K562 (cell line): ENCODE data around the gene TRIM31. TPM values are rescaled to one million over a fixed set of nuclear protein-coding genes. Genes with fewer than 3 reads are reported as not detected.

Experiments used
- CREB1 ChIP-seq, 2 experiments: sonication (generic) in 1 of 2; formaldehyde crosslinking in 1 of 2; IDR thresholded peaks; 2 replicates each; pipeline versions ENCODE4 v1.6.1 to v1.8.0; 2012 to 2022; ENCODE audit warnings: inconsistent platforms in 1 of 2, mild to moderate bottlenecking in 1 of 2, missing genetic modification reagents in 1 of 2, moderate library complexity in 1 of 2
- CTCFL ChIP-seq: IDR thresholded peaks from 2 replicates; pipeline ENCODE4 v1.6.1; 2011; ENCODE audit warnings: borderline replicate concordance, low read depth, mild to moderate bottlenecking, moderate library complexity, low read length; ENCODE audit not compliant: insufficient read depth, poor library complexity, severe bottlenecking
- E2F1 ChIP-seq: sonication (generic); formaldehyde crosslinking; IDR thresholded peaks from 2 replicates; pipeline ENCODE4 v1.8.1; 2023; ENCODE audit warnings: mild to moderate bottlenecking, missing genetic modification reagents, moderate library complexity
- E2F8 ChIP-seq: fragments of 450-650 bp; IDR thresholded peaks from 2 replicates; pipeline ENCODE4 v1.7.1; 2018; ENCODE audit warnings: mild to moderate bottlenecking, low read depth; ENCODE audit not compliant: partially characterized antibody
- ELF1 ChIP-seq: fragments of 200-800 bp; sonication (Bioruptor generic); IDR thresholded peaks from 2 replicates; pipeline ENCODE4 v1.6.1; 2016; ENCODE audit warnings: missing genetic modification characterization, missing compliant biosample characterization
- ELF2 ChIP-seq: fragments of 250-450 bp; sonication (Bioruptor Pico); IDR thresholded peaks from 2 replicates; pipeline ENCODE4 v1.5.0; 2021; ENCODE audit warnings: mild to moderate bottlenecking
- FOS ChIP-seq: IDR thresholded peaks from 3 replicates; pipeline ENCODE4 v1.6.1; 2011; ENCODE audit not compliant: insufficient read length; ENCODE audit errors: extremely low read depth
- HDAC1 ChIP-seq, 2 experiments: fragments of 450-650 bp; IDR thresholded peaks; 2 replicates each; pipeline ENCODE4 v1.6.1; 2016 to 2017; ENCODE audit warnings: inconsistent platforms in 1 of 2, mild to moderate bottlenecking in 1 of 2, moderate library complexity in 1 of 2
- HOXB6 ChIP-seq: fragments of 250-450 bp; sonication (Bioruptor Pico); IDR thresholded peaks from 2 replicates; pipeline ENCODE4 v1.5.1; 2022; ENCODE audit warnings: mild to moderate bottlenecking, borderline replicate concordance
- L3MBTL2 ChIP-seq: fragments of 450-650 bp; IDR thresholded peaks from 2 replicates; pipeline ENCODE4 v1.6.1; 2016; ENCODE audit warnings: mild to moderate bottlenecking, moderate library complexity
- MAX ChIP-seq: sonication (generic); formaldehyde crosslinking; IDR thresholded peaks from 2 replicates; pipeline ENCODE4 v1.9.0; 2022; ENCODE audit warnings: mild to moderate bottlenecking, missing genetic modification reagents
- MXI1 ChIP-seq: IDR thresholded peaks from 2 replicates; pipeline ENCODE4 v1.6.1; 2011; ENCODE audit warnings: low read depth, mild to moderate bottlenecking, improper control_type of control experiment, low read length
- NR4A1 ChIP-seq, 2 experiments: fragments of 250-450 bp in 1 of 2; fragments of 450-650 bp in 1 of 2; sonication (Bioruptor Pico) in 1 of 2; IDR thresholded peaks; 2 replicates each; pipeline versions ENCODE4 v1.4.0 to v1.6.1; 2016 to 2020; ENCODE audit warnings: mild to moderate bottlenecking in 2 of 2, missing compliant biosample characterization in 1 of 2, missing genetic modification characterization in 1 of 2, moderate library complexity in 1 of 2
- POLR2AphosphoS2 ChIP-seq: IDR thresholded peaks from 2 replicates; pipeline ENCODE4 v1.6.1; 2012; ENCODE audit warnings: low read length, improper control_type of control experiment
- POU5F1 ChIP-seq: fragments of 150-350 bp; IDR thresholded peaks from 2 replicates; pipeline ENCODE4 v1.6.1; 2014; ENCODE audit warnings: borderline replicate concordance, low read length, low read depth, mild to moderate bottlenecking; ENCODE audit not compliant: partially characterized antibody
- SAFB ChIP-seq: fragments of 200-400 bp; formaldehyde crosslinking; IDR thresholded peaks from 2 replicates; pipeline ENCODE4 v1.6.1; 2017; ENCODE audit warnings: low read depth, low read length, borderline replicate concordance
- TBP ChIP-seq: optimal IDR thresholded peaks from 2 replicates; pipeline ENCODE3; 2011; ENCODE audit warnings: low read depth, low read length, improper control_type of control experiment
- ZFP36 ChIP-seq: fragments of 150-350 bp; IDR thresholded peaks from 2 replicates; pipeline ENCODE4 v1.6.1; 2018; ENCODE audit warnings: low read length, low read depth; ENCODE audit not compliant: partially characterized antibody
- ZNF431 ChIP-seq: sonication (generic); formaldehyde crosslinking; IDR thresholded peaks from 2 replicates; pipeline ENCODE4 v1.8.0; 2022; ENCODE audit warnings: mild to moderate bottlenecking, missing genetic modification reagents
- ZNF644 ChIP-seq: fragments of 200-800 bp; sonication (Bioruptor generic); IDR thresholded peaks from 2 replicates; pipeline ENCODE4 v1.6.1; 2016; ENCODE audit warnings: low read depth, missing genetic modification characterization, missing compliant biosample characterization
- polyA plus RNA-seq, 8 experiments: library from polyadenylated mRNA; depleted of rRNA in 4 of 8; stranded (reverse) in 5 of 8; unstranded in 3 of 8; fragments of >200 nt; fragmentation: Nextera tagmentation in 2 of 8; fragmentation: Illumina TruSeq in 1 of 8; extraction: Ambion mirVana in 2 of 8; extraction: Trizol in 1 of 8; gene quantifications; 2 replicates each; pipeline versions ENCODE4 v1.2.1 to v1.2.3, GENCODE V29; 2011 to 2014; ENCODE audit warnings: inconsistent platforms in 1 of 8, missing spikeins in 1 of 8
- total RNA-seq, 7 experiments: library from RNA; depleted of rRNA in 6 of 7; stranded (reverse); fragments of >200 nt in 6 of 7; fragmentation: Illumina TruSeq in 2 of 7; extraction: Trizol in 2 of 7; gene quantifications; 2 replicates each; pipeline versions ENCODE4 v1.2.1 to v1.2.3, GENCODE V29; 2011 to 2021; ENCODE audit warnings: low replicate concordance in 1 of 7

Gene TRIM31
- total and polyA plus RNA-seq, 9 of the 15 experiments (the other 6 are each of a cell fraction or from before 2014, with no cell fraction given): not detected

- TF ChIP-seq MXI1 (no peak; the same call in 1 of the 2 replicates), TBP (peak; percentile 95), CREB1 (IDR thresholded peaks at IDR 0.05) (peak; percentile 97), CREB1 (CRISPR knock-in tag; IDR thresholded peaks at IDR 0.05) (peak; percentile 96), SAFB (no peak), E2F8 (peak; percentile 82), MAX (no peak; the same call in none of the 2 replicates), POU5F1 (no peak), L3MBTL2 (0 out of 2 replicates have a peak, but pooled peaks have one; percentile 21), CTCFL (no peak), E2F1 (no peak; the same call in 1 of the 2 replicates), POLR2AphosphoS2 (0 out of 2 replicates have a peak, but pooled peaks have one; percentile 54), ZNF431 (CRISPR knock-in tag) (0 out of 2 replicates have a peak, but pooled peaks have one; percentile 28), NR4A1 (CRISPR knock-in tag; IDR thresholded peaks at IDR 0.05) (0 out of 2 replicates have a peak, but pooled peaks have one; percentile 6), NR4A1 (tag; IDR thresholded peaks at IDR 0.05) (no peak), ELF2 (CRISPR knock-in tag) (no peak), FOS (peak; percentile 46), HOXB6 (CRISPR knock-in tag) (no peak), ZFP36 (peak; percentile 13), ELF1 (tag) (peak; percentile 33), ZNF644 (tag) (peak; percentile 81; the same call in 1 of the 2 replicates), HDAC1 (IDR thresholded peaks at IDR 0.05) (peak in 1 of 2 experiments; percentile 55; a peak in 2 of 4 replicates)
Measured at GRCh38 chr6:30061092-30061857, 51.6 kb downstream of the TRIM31 start, which contains the start of gene POLR1H (continued).
